DND-41 (cell line): ENCODE data around the gene DBP.
"Not testable (repeated sequence)": the region's sequence is repeated elsewhere in the genome, so short reads cannot be mapped to it uniquely, and the experiment has no call there.

ENCODE experiments used
- ATAC-seq: fragments of 200-7000 bp; cut with Tn5 transposase; 3 replicates; pipeline ENCODE4 v1.9.1; 2021; ENCODE audit warnings: low read depth; ENCODE audit not compliant: insufficient read depth
- DNase-seq: peaks from one replicate; pipeline ENCODE4 v3.0.0-alpha.2; 2020
- H2AFZ ChIP-seq: 2 replicates; pipeline ENCODE4 v1.6.0; 2012; ENCODE audit warnings: low read depth, low read length
- H3K27ac ChIP-seq: 2 replicates; pipeline ENCODE4 v1.5.1; 2012; ENCODE audit warnings: low read length, inconsistent platforms
- H3K27me3 ChIP-seq: fragments of 200-600 bp; sonication (generic); 2 replicates; pipeline ENCODE4 v1.6.0; 2012; ENCODE audit warnings: low read length, mild to moderate bottlenecking, inconsistent platforms; ENCODE audit not compliant: insufficient read depth, poor library complexity
- H3K36me3 ChIP-seq: 2 replicates; pipeline ENCODE4 v1.5.1; 2012; ENCODE audit warnings: low read length, inconsistent platforms; ENCODE audit not compliant: insufficient read depth
- H3K4me1 ChIP-seq: 2 replicates; pipeline ENCODE4 v1.5.1; 2012; ENCODE audit warnings: mild to moderate bottlenecking, low read length; ENCODE audit not compliant: insufficient read depth
- H3K4me2 ChIP-seq: 2 replicates; pipeline ENCODE4 v1.6.0; 2012; ENCODE audit warnings: mild to moderate bottlenecking, moderate library complexity, low read length, inconsistent platforms; ENCODE audit not compliant: insufficient read depth
- H3K4me3 ChIP-seq, 2 experiments: fragments of 200-600 bp in 1 of 2; shearing (Covaris generic) in 1 of 2; 2 replicates each; pipeline ENCODE4 v1.5.1; 2012 to 2016; ENCODE audit warnings: inconsistent platforms in 2 of 2, low read length in 2 of 2, mild to moderate bottlenecking in 2 of 2, low read depth in 1 of 2, moderate library complexity in 1 of 2
- H3K79me2 ChIP-seq: 2 replicates; pipeline ENCODE4 v1.6.0; 2012; ENCODE audit warnings: low read length, inconsistent platforms; ENCODE audit not compliant: insufficient read depth
- H3K9ac ChIP-seq: 2 replicates; pipeline ENCODE4 v1.6.0; 2012; ENCODE audit warnings: low read depth, mild to moderate bottlenecking, inconsistent platforms, low read length, moderate library complexity
- H3K9me3 ChIP-seq: 2 replicates; pipeline ENCODE4 v1.5.1; 2012; ENCODE audit warnings: low read length, moderate library complexity, mild to moderate bottlenecking, inconsistent platforms; ENCODE audit not compliant: insufficient read depth, severe bottlenecking
- H4K20me1 ChIP-seq: 2 replicates; pipeline ENCODE4 v1.6.0; 2012; ENCODE audit warnings: low read length; ENCODE audit not compliant: insufficient read depth
- CTCF ChIP-seq: IDR thresholded peaks from 2 replicates; pipeline ENCODE4 v1.5.1; 2012; ENCODE audit warnings: borderline replicate concordance, low read length, moderate library complexity, mild to moderate bottlenecking; ENCODE audit not compliant: poor library complexity, severe bottlenecking; ENCODE audit errors: extremely low read depth
- EZH2 ChIP-seq: IDR thresholded peaks from 3 replicates; pipeline ENCODE4 v1.6.1; 2012; ENCODE audit warnings: borderline replicate concordance, low read depth, mild to moderate bottlenecking, moderate library complexity, low read length, inconsistent platforms; ENCODE audit not compliant: severe bottlenecking

The DBP gene

GRCh38 chr19:48660852-48661710 lies 23.9 kb upstream of the DBP start:
- Histone ChIP-seq H3K27ac (peak overlapping the region; percentile 78), H3K4me1 (peaks cover 20% of the 10 kb centered on the region), H3K9ac (peak overlapping the region; percentile 39), H3K79me2 (no peaks in the 10 kb centered on the region), H3K9me3 (no peaks in the 10 kb centered on the region), H3K4me2 (peak overlapping the region; percentile 61), H2AFZ (peak overlapping the region; percentile 84), H3K27me3 (no peaks in the 10 kb centered on the region), H4K20me1 (no peaks in the 10 kb centered on the region), H3K36me3 (no peaks in the 10 kb centered on the region), H3K4me3 (peak overlapping the region in 1 of 2 experiments; percentile 39; a peak in 2 of 4 replicates)
- DNase-seq (peak; percentile 94), ATAC-seq (peak; percentile 95)
- TF ChIP-seq CTCF = no peak
- no peak for TF ChIP-seq EZH2

- H3K36me3 ChIP-seq = no peaks in the 10 kb centered on the region
- H4K20me1 ChIP-seq = no peaks in the 10 kb centered on the region
- no peak overlapping the region for H2AFZ ChIP-seq
- H3K4me3 ChIP-seq = no peak overlapping the region
- no peak for DNase-seq
- TF ChIP-seq EZH2 (no peak), CTCF (no peak)
- H3K4me2 ChIP-seq = no peak overlapping the region
- ATAC-seq = no peak
- H3K9ac ChIP-seq = no peak overlapping the region
- H3K9me3 ChIP-seq = no peaks in the 10 kb centered on the region
- H3K27me3 ChIP-seq = no peaks in the 10 kb centered on the region
- no peak overlapping the region for H3K27ac ChIP-seq
- H3K79me2 ChIP-seq = no peaks in the 10 kb centered on the region
- peaks cover 21% of the 10 kb centered on the region for H3K4me1 ChIP-seq
Measured at GRCh38 chr19:48659768-48660167, 22.6 kb upstream of the DBP start.

- Histone ChIP-seq H3K4me2 (no peak overlapping the region), H3K4me1 (peaks cover 29% of the 10 kb centered on the region), H3K9ac (no peak overlapping the region), H3K4me3 (no peak overlapping the region), H3K27me3 (no peaks in the 10 kb centered on the region), H3K27ac (no peak overlapping the region), H2AFZ (no peak overlapping the region), H3K9me3 (no peaks in the 10 kb centered on the region), H3K79me2 (no peaks in the 10 kb centered on the region), H4K20me1 (no peaks in the 10 kb centered on the region), H3K36me3 (no peaks in the 10 kb centered on the region)
- TF ChIP-seq EZH2 (no peak), CTCF (no peak)
- DNase-seq (no peak), ATAC-seq (no peak)
Measured at GRCh38 chr19:48658483-48658882, 21.3 kb upstream of the DBP start.

GRCh38 chr19:48657828-48658227 lies 20.6 kb upstream of the DBP start:
- H3K27me3 ChIP-seq, H3K4me2 ChIP-seq, H2AFZ ChIP-seq, ATAC-seq, DNase-seq, H3K79me2 ChIP-seq, H3K9me3 ChIP-seq, H3K9ac ChIP-seq, H3K36me3 ChIP-seq, H3K27ac ChIP-seq, H3K4me3 ChIP-seq, H4K20me1 ChIP-seq: not testable (repeated sequence)
- peaks cover 29% of the 10 kb centered on the region for H3K4me1 ChIP-seq
